GM18511 (cell line): ENCODE measurements around the gene PRKAR1B.

Experiments
- ATAC-seq: cut with Tn5 transposase; IDR thresholded peaks from one replicate; pipeline ENCODE4 v1.9.1; 2021; ENCODE audit warnings: mild to moderate bottlenecking, moderate library complexity; ENCODE audit not compliant: unreplicated experiment

Gene PRKAR1B

DNA sequence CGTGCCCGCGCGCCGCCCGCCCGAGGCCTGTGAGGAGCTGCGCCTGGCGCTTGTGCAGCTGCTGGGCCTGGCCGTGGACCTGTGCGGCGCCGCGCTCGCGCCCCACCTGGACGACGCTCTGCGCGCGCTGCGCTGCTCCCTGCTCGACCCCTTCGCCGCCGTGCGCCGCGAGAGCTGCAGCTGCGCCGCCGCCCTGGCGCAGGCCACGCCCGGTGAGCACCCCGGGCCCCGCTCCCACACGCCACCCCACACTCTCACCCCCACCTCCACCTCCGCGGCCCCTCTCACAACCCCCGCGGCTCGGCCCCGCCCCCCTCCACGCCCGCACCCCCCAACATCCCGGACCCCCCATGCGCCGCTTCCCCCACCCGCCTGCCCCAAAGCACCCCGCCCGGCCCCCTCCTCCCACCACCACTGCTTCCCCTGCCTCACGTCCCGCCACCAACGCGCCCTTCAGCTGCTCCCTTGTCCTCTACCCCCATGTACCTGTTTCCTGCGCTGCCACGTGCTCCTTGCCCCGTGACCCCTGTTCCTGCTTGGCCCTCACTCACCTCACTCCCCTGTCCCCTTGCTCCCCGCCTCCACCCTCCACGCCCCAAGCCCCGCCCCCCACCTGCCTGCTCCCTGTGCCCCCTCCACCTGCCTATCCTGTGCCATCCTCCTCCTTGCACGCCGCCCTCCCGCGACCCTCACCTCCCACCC is at the start of gene PRKAR1B:
Gene PRKAR1B (minus strand): TSS at position 178 of the 702 bp plus-strand sequence. CDS start 15,776 bp downstream, outside the sequence.
- peak; percentile 50 for ATAC-seq

DNA sequence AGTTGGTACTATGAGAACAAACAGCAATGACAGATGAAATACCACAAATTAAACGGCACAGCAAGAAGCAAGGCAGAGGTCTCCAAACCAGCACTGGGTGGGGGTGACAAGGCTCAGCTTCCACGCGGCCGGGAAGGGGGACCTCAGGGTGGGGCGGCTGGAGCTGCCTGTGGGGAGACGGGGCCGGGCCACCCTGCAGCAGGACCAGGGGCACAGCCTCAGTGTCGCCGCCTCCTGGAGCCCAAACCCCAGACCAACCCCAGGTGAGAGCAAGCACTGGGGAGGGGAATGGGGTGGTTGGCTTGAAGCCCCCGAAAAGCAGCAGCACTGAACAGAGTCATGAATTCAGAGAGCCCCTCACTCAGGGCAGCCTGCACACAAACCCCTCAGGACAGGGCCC is 49.3 kb upstream of the PRKAR1B start:
- no peak for ATAC-seq

DNA sequence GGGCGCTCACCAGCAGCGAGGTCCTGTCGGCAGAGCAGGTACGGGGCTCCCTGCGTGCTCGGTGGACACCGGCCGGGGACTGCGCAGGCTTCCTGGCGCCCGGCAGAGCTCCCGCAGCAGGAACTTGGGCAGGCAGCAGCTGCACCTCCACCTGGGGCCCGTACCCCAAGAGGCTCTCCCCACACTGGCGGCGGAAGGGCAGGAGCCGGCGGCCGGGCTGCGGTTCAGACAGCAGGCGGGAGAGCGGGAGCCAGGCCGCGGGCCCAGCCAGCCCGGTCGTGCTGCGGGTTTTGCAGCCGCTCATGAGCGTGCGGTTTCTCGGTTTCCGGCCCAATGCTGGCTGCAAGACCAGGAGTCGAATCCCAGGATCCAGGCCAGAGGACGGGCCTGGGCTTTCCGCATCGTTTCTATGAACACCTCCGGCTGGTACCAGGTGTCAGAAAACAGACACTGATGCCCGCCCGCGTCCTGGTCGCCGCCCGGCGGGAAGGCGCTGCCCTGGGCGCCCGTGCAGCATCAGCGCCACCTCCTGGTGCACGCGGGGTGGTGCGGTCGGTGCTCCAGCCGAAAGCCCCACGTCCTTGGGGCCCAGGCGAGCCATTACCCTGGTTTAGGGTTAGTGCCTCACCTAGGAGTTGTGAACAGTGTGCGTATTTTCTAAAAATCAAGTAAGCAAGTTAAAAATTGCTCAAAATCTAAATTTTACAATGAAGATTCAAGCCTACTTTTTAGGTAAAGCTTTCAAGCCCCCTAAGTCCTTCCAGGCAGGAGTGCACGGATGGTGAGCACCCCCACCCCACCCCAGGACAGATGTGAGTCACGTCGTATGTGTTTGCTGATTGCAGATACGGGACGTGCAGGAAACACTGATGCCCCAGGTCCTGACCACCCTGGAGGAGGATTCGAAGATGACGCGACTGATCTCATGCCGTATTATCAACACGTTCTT is 47.4 kb upstream of the PRKAR1B start:
- no peak for ATAC-seq

DNA sequence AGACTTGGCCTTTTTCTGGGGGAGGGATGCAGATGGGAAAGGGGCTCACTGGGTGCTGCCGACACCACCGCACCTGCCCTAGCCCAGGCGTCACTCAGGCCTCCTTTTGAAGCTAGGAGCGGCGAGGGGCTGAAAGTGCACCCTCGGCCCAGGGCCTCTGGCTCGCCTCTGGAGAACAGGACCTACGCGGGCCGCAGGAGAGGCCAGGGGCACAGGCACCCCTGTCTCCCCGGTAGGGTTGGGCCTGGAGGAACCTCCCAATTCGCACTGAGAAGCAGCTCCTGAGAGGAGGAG is 46.5 kb upstream of the PRKAR1B start:
- no peak for ATAC-seq

DNA sequence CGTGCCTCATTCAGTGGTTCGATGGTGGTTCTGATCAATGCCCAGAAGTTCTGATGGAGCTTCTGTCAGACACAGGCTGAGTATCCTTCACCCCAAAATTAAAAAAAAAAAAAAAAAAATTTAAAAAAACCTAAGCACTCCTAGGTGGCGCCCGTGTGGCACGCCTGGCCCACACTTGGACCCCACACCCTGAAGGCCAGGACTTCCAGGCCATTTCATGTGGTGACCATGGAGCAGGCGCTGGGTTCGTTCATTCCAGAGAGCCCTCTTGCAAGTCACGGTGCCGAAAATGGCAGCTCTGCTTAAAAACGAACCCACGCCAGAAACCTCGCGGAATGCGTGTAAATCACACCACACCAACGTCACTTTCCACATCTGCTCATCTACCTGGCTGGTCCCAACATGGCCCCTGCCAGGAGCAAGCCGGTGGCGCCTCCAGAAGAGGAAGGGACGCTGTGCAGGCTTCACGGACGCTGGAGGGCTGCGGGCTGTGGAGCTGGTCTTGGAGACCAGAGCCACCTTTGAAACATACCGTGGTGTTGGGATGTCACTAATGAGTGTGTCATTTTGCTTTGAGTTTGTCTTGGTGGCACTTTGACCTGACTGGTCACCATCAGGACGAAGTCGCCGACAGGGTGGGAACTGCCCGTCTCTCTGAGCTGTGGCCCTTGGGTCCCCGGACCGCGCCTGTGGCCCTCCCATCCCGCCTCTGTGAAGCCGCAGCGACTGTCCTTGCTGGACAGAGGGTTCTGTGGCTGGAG is 46.0 kb upstream of the PRKAR1B start:
- ATAC-seq: no peak

DNA sequence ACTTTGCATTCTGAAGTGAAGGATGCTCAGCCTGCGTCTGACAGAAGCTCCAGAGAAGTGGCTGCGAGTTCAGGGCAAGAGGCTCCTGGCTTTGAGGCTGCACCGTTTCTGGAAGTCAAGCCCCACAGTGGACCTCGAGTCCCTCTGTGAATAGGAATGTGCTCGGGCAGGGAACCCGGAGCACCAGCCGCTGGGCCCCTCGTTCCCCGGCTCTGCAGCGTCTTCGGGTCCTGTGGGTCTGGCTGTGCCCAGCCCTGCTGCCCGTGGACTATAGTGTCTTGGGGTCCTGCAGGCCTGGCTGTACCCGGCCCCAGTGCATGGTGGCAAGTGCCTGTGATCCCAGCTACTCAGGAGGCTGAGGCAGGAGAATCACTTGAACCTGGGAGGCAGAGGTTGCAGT is 45.3 kb upstream of the PRKAR1B start:
- no peak for ATAC-seq

DNA sequence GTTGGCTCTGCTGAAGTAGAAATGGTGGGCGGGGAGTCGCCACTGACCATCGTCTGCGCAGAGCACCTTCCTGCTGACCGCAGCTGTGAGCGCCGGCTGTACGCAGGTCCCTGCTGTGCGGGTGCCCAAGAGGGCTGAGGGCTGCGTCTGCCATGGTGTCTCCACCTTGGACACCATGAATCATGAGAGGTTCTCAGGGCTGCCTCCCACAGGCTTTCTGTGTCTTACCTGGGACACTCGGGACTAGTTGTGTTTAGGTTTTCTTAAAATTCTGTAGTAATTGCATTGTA is 44.9 kb upstream of the PRKAR1B start:
- no peak for ATAC-seq

DNA sequence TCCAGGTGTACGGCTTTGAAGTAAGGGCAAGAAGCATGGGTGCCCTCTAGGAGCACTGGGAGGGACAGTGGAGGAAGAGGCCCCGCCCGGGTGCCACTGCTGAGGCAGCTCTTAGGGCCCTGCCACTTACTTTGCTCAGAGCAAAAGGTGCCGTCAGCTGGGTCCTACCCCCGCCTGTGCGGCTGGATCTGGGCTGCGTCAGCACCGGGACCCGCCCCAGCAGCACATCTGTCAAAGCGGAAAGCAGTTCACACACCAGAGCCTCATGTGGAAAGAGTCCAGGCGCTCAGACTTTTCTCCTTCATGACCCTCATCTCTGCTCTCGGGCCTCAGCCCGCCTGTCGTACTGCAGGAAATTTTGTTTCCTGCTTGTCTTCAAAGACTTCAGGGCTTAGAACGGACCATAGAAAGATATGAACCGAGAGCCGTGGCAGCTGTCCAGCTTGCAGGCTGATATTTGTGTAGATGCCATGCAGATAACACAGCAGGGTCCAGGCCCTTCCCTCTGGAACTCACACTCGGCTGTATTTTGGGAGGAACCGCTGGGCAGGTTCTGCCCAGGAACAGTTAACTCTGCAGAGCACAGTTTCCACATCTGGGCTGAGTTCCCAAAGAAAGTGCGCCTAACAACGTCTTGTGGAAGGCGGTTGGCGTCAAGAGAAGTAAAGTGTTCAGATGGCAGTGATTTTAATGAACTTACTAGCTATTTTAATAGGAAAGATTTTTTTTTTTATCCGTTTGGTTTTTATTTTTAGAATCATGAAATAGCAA is 44.3 kb upstream of the PRKAR1B start:
- ATAC-seq: no peak

DNA sequence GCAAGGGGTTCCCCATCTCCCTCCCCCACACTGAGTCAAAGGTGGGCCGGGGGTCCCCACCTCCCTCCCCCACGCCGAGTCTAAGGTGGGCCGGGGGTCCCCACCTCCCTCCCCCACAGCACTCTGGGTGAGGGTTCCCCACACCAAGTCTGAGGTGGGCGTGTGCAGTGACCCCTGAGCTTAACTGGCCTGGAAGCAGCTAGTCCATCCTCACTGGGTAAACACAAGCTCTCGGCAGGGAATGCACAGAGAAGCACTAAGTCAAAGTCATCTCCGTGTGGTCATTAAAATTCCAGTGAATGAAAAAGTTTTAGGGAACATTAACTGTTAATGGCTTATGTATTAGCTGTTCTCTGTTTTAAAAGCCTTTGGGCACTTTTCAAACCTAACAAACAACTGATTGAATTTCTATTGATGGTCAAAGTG is 43.7 kb upstream of the PRKAR1B start:
- no peak for ATAC-seq

DNA sequence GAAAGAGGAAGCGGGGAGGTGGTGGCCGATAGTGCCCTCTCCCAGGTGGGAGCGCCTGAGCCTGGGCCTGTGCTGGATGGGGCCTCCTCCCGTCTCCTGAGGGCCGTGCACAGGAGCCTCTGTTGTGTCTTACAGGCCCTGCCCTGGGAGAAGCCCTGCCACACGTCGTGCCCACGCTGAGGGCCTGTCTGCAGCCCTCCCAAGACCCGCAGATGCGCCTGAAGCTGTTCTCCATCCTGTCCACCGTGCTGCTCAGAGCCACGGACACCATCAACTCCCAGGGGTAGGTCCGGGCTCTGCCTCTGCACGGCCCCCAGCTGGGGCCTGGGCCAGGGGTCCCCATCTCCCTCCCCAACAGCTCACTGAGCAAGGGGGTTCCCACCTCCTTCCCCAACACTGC is 43.3 kb upstream of the PRKAR1B start:
- no peak for ATAC-seq

DNA sequence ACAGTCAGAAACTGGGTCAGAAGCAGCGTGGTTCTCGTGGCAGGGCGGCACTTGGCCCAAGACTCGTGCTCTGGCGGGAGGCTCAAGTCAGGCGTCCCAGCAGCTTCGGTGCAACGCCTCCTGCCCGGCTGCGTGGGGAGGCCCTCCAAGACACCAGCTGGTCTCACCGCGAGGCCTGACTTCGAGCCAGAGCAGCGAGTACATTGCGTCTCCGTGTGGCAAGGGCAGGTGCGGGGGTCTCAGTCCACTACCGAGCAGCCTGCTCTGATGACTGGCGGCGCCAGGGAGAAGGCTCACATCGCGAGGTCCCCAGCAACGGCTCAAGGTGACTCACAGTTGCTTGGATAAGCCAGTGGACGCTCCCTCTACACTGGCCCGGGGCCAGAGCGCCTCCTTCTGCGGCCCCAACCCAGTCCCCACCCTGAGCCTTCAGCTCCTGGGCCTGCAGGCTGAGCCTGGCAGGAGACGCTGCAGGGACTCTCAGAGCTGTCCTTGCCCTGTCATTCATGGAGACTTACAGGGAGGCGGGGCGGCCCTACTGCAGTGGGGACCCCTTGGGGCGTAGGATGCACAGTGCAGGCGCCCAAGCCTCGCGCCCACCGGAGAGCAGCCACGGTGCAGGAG is 41.9 kb upstream of the PRKAR1B start:
- ATAC-seq: no peak

DNA sequence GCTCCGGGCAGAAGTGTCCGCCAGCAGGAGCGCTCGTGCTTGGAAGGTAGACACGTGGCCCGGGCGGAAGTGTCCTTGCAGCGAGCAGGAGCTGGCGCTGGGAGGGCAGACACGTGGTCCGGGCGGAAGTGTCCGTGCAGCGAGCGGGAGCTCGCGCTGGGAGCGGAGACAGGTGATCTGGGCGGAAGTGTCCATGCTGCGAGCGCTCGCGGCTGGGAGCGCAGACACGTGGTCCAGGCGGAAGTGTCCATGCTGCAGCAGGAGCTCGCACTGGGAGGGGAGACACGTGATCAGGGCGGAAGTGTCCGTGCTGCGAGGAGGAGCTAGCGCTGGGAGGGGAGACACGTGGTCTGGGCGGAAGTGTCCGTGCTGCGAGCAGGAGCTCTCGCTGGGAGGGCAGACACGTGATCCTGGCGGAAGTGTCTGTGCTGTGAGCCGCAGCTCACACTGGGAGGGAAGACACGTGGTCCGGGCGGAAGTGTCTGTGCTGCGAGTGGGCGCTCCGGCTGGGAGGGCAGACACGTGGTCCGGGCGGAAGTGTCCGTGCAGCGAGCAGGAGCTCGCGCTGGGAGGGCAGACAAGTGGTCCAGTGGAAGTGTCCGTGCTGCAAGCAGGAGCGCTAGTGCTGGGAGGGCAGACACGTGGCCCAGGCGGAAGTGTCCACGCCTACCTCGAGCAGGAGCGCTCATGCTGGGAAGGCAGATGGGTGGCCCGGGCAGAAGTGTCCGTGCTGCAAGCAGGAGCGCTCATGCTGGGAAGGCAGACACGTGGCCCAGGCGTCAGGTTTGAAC is 41.1 kb upstream of the PRKAR1B start:
- no peak for ATAC-seq

DNA sequence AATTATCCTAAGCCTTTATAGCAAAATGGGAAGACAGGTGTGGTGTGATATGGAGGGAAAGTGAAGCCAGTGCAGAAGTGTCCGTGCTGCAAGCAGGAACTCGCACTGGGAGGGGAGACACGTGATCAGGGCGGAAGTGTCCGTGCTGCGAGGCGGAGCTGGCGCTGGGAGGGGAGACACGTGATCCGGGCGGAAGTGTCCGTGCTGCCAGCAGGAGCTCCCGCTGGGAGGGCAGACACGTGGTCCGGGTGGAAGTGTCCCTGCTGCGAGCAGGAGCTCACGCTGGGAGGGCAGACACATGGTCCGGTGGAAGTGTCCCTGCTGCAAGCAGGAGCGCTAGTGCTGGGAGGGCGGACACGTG is 40.5 kb upstream of the PRKAR1B start:
- ATAC-seq: no peak

DNA sequence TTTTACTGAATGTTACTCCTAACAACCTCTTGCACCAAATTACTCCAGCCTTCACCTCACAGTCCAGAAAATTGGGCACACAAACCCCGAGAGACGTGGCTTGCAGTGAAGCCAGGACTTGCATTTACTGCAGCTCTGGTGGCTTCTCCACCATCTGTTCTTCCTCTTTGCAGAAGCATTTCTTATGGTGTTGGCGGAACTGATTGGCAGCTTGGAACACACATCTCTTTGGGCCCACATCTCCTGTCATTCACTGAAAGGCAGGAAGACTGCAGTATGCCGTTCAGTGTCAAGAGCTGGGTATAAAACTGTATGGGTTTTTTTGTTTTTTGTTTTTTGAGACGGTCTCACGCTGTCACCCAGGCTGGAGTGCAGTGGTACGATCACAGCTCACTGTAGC is 38.3 kb upstream of the PRKAR1B start:
- ATAC-seq: no peak

DNA sequence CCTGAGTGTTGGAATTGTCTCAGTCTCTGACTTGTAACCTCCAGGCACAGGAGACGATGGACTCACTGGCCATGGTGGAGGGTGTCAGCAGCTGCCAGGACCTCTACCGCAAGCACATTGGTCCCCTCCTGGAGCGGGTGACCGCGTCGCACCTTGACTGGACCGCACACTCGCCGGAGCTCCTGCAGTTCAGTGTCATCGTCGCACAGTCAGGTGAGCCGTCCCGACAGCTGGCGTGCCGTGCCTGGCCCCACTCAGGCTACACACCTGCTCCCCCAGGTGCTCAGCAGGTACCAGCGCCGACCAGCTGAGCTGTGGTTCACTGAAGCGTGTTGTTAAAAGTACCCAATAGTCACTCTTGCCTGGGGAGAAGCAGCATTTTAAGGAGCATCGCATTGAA is 36.7 kb upstream of the PRKAR1B start:
- ATAC-seq: no peak

DNA sequence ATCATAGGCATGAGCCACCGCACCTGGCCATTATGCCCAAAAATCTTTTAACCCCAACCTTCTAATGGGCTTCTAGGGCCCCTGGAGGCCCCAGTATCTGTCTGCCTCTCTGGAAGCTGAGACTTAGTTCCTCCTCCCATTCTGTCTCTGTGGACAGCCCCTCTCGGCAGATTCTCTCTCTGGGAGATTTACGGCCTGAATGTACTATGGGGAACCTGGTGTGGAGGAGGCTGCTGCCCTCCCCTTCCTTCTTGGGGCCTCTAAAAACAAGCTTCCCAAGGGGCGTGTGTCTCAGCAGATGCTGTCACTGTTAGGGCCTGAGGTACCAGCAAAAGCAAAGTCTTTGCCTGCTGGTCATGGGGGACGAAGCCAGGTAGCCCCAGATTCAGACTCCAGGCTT is 35.8 kb upstream of the PRKAR1B start:
- no peak for ATAC-seq

DNA sequence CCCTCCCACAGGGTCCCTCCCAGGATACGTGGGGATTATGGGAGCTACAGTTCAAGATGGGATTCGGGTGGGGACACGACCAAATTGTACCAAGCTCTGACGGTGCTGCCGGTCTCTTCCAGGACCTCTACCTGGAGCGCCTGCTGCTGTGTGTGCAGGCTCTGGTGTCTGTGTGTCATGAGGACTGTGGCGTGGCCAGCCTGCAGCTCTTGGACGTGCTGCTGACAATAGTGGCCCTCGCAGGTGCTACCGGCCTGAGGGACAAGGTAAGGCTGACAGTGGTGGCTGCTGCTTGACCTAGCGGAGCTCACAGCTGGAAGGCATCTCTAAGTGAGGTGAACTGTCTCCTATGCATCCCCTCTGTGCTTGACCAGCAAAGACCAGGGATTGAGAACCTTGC is 34.5 kb upstream of the PRKAR1B start:
- ATAC-seq: no peak

DNA sequence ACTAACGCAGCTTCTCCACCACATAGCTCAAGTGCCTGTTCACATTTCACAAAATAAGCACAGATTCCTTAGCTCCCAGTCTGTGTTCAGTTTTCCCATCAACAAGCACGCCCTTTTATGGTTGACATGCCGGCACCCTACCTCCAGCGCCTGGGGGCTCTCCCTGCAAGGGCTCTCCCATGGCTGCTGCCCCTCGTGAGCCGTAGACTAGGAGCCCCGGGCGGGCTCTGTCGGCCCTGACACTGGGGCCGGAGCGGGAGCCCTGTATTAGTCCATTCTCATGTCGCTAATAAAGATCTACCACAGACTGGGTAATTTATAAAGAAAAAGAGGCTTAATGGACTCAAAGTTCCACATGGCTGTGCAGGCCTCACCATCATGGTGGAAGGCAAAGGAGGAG is 34.0 kb upstream of the PRKAR1B start:
- ATAC-seq: no peak

DNA sequence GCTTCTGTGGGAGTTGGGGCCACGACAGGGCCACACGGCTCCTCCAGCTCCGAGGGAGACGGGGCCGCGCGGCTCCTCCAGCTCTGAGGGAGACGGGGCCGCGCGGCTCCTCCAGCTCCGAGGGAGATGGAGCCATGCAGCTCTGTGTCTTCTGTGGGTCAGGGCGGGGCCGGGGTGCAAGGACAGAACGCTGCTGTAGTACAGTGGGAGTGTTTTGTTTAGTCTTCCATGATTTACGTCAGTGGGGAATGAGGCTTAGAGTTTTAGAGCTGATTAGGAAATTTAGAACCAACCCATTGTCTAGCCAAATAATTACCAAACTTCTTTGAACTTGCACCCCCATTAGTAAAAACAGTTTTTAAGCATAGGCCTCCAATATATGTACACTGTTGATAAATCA is 32.9 kb upstream of the PRKAR1B start:
- ATAC-seq: no peak

DNA sequence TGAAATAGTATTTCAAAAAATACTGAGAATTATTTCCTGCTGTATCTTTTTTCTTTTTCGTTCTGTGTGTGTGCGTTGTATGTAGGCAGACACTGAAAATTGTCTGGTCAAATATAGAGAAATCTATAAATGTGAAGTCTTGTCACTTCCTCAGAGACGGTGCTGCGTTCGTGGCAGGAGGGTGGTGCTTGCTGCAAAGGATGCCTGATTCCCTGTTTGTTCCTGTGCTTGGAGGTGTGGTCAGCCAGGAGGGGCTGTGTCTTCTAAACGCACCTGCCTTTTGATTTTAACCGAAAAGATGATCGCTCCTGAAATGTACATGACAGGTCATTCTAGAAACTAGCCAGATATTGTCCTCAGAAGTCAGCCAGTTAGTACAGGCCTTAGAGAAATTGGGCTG is 32.5 kb upstream of the PRKAR1B start:
- ATAC-seq: no peak
